Measurements from ENCODE around the gene ACVR1C.

GRCh38 chr2:157661776-157662175 lies 33.1 kb upstream of the ACVR1C start:
- TF ChIP-seq POLR2A (IDR thresholded peaks at IDR 0.05): no peak
- TF ChIP-seq CTCF (IDR thresholded peaks at IDR 0.05): no peak

Data from thyroid gland (tissue), 4 donors.